Muscle layer of colon (tissue), 2 donors: Measurements from ENCODE around the gene MEIG1.

Experiments
- H3K27ac ChIP-seq: one replicate; pipeline ENCODE4 v1.7.0; 2013; ENCODE audit warnings: low read depth, mild to moderate bottlenecking, low read length, moderate library complexity
- H3K27me3 ChIP-seq, 2 donors: one replicate each; pipeline ENCODE4 v1.7.0; 2013; ENCODE audit warnings: low read length in 2 of 2, mild to moderate bottlenecking in 2 of 2; ENCODE audit not compliant: insufficient read depth in 2 of 2, control insufficient read depth in 1 of 2
- H3K36me3 ChIP-seq: one replicate; pipeline ENCODE4 v1.7.0; 2013; ENCODE audit warnings: mild to moderate bottlenecking, low read length; ENCODE audit not compliant: insufficient read depth
- H3K4me1 ChIP-seq: one replicate; pipeline ENCODE4 v1.7.0; 2013; ENCODE audit warnings: mild to moderate bottlenecking, low read length; ENCODE audit not compliant: insufficient read depth
- H3K4me3 ChIP-seq, 2 donors: one replicate each; pipeline ENCODE4 v1.7.0; 2013; ENCODE audit warnings: low read length in 2 of 2, low read depth in 1 of 2, mild to moderate bottlenecking in 1 of 2, moderate library complexity in 1 of 2
- H3K9ac ChIP-seq: one replicate; pipeline ENCODE4 v1.7.0; 2013; ENCODE audit warnings: low read length
- H3K9me3 ChIP-seq: one replicate; pipeline ENCODE4 v1.7.0; 2013; ENCODE audit warnings: mild to moderate bottlenecking, low read length
- donor health status: abdominal sarcoma.
- donor health status: Adenocarcinoma of cecum.

MEIG1 gene, protein sequence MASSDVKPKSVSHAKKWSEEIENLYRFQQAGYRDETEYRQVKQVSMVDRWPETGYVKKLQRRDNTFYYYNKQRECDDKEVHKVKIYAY

DNA sequence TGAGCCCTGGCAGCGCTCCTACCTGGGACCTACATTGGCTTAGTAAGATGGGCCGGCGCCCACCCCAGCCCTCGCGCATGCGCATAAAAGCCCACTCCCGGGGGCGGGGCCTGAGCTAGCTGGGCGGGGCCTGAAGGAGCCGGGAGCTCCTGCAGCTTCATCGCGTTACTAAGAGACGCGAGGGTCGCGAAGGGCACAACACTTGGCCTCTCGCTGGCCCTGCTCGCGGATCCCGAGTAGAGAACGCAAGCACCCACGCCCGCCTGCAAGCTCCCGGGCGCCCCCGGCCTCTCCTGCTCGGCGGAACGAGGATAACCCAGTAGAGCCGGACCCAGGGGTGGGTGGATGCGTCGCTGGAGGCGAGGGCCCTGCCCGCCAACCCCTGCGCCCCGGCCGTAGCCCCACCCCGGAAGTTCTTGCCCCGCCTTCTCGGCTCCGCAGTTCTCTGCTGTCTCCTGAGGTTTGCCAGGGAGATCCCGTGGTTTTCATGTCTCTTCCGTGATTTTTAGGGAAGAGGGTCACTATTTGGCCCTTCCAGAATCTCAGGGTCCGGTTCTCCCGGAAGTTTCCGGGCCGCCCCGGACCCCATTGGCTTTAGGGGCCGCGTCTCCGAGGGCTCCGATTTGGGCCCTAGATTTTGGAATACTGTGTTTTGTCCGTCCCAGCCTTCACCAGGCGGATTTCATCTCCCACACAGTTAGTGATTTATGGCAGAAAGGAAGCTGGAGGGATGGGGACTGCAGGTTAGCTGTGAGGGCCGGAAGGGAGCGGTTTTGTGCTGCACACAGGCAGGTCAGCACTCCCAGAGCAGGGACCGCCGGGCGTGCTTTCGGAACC lies at the start of gene MEIG1:
Gene MEIG1, plus strand, starts transcription at position 168 of the 837 bp plus-strand sequence. CDS start 7,081 bp downstream, outside the sequence.
- H3K36me3 ChIP-seq: no peaks in the 10 kb centered on the region
- no peaks in the 10 kb centered on the region for H3K27me3 ChIP-seq
- peak within 1 kb of the TSS; percentile 83 for H3K9ac ChIP-seq
- H3K4me1 ChIP-seq: no peaks in the 10 kb centered on the region
- H3K4me3 ChIP-seq: peak within 1 kb of the TSS; percentile 63 to 90
- no peaks in the 10 kb centered on the region for H3K9me3 ChIP-seq
- peak within 1 kb of the TSS; percentile 83 for H3K27ac ChIP-seq

- Histone ChIP-seq H3K36me3 (peaks cover 42% of the 10 kb centered on the region), H3K27me3 (no peaks in the 10 kb centered on the region), H3K4me3 (no peak overlapping the region), H3K4me1 (no peaks in the 10 kb centered on the region), H3K27ac (no peak overlapping the region), H3K9ac (no peak overlapping the region), H3K9me3 (no peaks in the 10 kb centered on the region)
Observed at GRCh38 chr10:14910953-14911352, 48.2 kb upstream of the MEIG1 start.

- Histone ChIP-seq H3K4me3 (no peak overlapping the region), H3K36me3 (peaks cover 48% of the 10 kb centered on the region), H3K27ac (no peak overlapping the region), H3K9me3 (no peaks in the 10 kb centered on the region), H3K27me3 (no peaks in the 10 kb centered on the region), H3K4me1 (no peaks in the 10 kb centered on the region), H3K9ac (no peak overlapping the region)
Observed at GRCh38 chr10:14911801-14912200, 47.4 kb upstream of the MEIG1 start.

- H3K27me3 ChIP-seq: no peaks in the 10 kb centered on the region
- H3K27ac ChIP-seq: no peak overlapping the region
- H3K4me1 ChIP-seq: no peaks in the 10 kb centered on the region
- H3K4me3 ChIP-seq: no peak overlapping the region
- H3K9ac ChIP-seq: no peak overlapping the region
- peaks cover 56% of the 10 kb centered on the region for H3K36me3 ChIP-seq
- peaks cover 10% of the 10 kb centered on the region for H3K9me3 ChIP-seq
Observed at GRCh38 chr10:14916600-14916999, 42.6 kb upstream of the MEIG1 start.

DNA sequence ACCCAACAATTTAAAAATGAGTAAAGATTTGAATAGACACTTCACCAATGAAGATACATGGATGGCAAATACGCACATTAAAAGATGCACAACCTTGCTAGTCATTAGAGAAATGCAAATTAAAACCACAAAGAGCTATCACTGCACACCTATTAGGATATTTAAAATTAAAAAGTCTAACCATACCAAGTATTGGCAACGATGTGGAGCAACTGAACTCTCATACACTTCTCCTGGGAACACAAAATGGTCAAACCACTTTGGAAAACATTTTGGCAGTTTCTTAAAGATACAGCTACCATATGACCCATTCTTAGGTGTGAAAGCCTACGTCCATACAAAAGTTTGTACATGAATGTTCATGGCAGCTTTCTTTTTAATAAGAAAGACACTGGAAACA lies 41.4 kb upstream of the MEIG1 start:
- Histone ChIP-seq H3K36me3 (peaks cover 59% of the 10 kb centered on the region), H3K9me3 (peaks cover 10% of the 10 kb centered on the region), H3K27me3 (no peaks in the 10 kb centered on the region), H3K4me3 (no peak overlapping the region), H3K27ac (no peak overlapping the region), H3K4me1 (no peaks in the 10 kb centered on the region), H3K9ac (no peak overlapping the region)

GRCh38 chr10:14918964-14919363 lies 40.2 kb upstream of the MEIG1 start:
- no peak overlapping the region for H3K9ac ChIP-seq
- peaks cover 62% of the 10 kb centered on the region for H3K36me3 ChIP-seq
- H3K4me3 ChIP-seq: no peak overlapping the region
- H3K27me3 ChIP-seq: no peaks in the 10 kb centered on the region
- H3K27ac ChIP-seq: no peak overlapping the region
- H3K4me1 ChIP-seq: no peaks in the 10 kb centered on the region
- peaks cover 10% of the 10 kb centered on the region for H3K9me3 ChIP-seq

GRCh38 chr10:14924013-14924412 lies 35.2 kb upstream of the MEIG1 start:
- no peak overlapping the region for H3K9ac ChIP-seq
- H3K36me3 ChIP-seq: peaks cover 47% of the 10 kb centered on the region
- H3K27me3 ChIP-seq: no peaks in the 10 kb centered on the region
- no peak overlapping the region for H3K4me3 ChIP-seq
- no peak overlapping the region for H3K27ac ChIP-seq
- H3K9me3 ChIP-seq: no peaks in the 10 kb centered on the region
- no peaks in the 10 kb centered on the region for H3K4me1 ChIP-seq

GRCh38 chr10:14925268-14925667 lies 33.9 kb upstream of the MEIG1 start:
- Histone ChIP-seq H3K27ac (no peak overlapping the region), H3K36me3 (peaks cover 41% of the 10 kb centered on the region), H3K27me3 (no peaks in the 10 kb centered on the region), H3K9ac (no peak overlapping the region), H3K4me3 (no peak overlapping the region), H3K4me1 (no peaks in the 10 kb centered on the region), H3K9me3 (no peaks in the 10 kb centered on the region)

DNA sequence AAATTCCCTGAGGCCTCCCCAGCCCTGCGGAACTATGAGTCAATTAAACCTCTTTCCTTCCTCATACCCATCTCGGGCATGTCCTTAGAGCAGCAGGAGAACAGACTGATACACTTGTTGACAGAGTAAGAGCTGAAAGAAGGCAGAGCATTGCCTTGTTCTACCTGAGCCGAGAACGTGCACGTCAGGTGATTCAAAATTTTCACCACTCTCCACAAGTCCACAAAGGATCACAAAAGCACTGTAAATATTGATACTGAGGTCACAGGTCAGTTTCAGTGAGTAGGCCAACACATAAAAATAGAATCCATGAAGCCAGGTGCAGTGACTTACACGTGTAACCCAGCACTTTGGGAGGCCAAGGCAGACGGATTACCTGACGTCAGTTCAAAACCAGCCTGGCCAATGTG lies 33.1 kb upstream of the MEIG1 start:
- Histone ChIP-seq H3K9ac (no peak overlapping the region), H3K27me3 (no peaks in the 10 kb centered on the region), H3K27ac (no peak overlapping the region), H3K9me3 (no peaks in the 10 kb centered on the region), H3K4me1 (no peaks in the 10 kb centered on the region), H3K4me3 (no peak overlapping the region), H3K36me3 (peaks cover 36% of the 10 kb centered on the region)

GRCh38 chr10:14926722-14927416 lies 32.3 kb upstream of the MEIG1 start:
- no peak overlapping the region for H3K27ac ChIP-seq
- H3K4me3 ChIP-seq: no peak overlapping the region
- peaks cover 31% of the 10 kb centered on the region for H3K36me3 ChIP-seq
- no peaks in the 10 kb centered on the region for H3K4me1 ChIP-seq
- H3K9me3 ChIP-seq: no peaks in the 10 kb centered on the region
- H3K27me3 ChIP-seq: no peaks in the 10 kb centered on the region
- no peak overlapping the region for H3K9ac ChIP-seq

GRCh38 chr10:14930610-14931009 lies 28.6 kb upstream of the MEIG1 start:
- H3K4me3 ChIP-seq: no peak overlapping the region
- no peak overlapping the region for H3K9ac ChIP-seq
- peaks cover 30% of the 10 kb centered on the region for H3K36me3 ChIP-seq
- no peaks in the 10 kb centered on the region for H3K27me3 ChIP-seq
- no peaks in the 10 kb centered on the region for H3K9me3 ChIP-seq
- no peaks in the 10 kb centered on the region for H3K4me1 ChIP-seq
- no peak overlapping the region for H3K27ac ChIP-seq
